A172 (cell line): ENCODE data around the gene MEGF11. TPM values are rescaled to one million over a fixed set of nuclear protein-coding genes. Genes with fewer than 3 reads are reported as not detected.

ENCODE experiments used
- DNase-seq: peaks from one replicate; pipeline ENCODE4 v3.0.0-alpha.2; 2015; ENCODE audit warnings: low spot score
- total RNA-seq: library from RNA; depleted of rRNA; stranded (reverse); fragments of >200 nt; shearing (Covaris generic); gene quantifications from 2 replicates; pipeline ENCODE4 v1.2.3, GENCODE V29; 2014

Gene MEGF11
- total RNA-seq, 1 experiment from 2014 or later: 0.57 TPM

- DNase-seq: no peak
These were observed 309.1 kb downstream of the MEGF11 start for GRCh38 chr15:65944404-65944803.

GRCh38 chr15:65942436-65942835 is 311.1 kb downstream of the MEGF11 start:
- peak; percentile 33 for DNase-seq

- peak; percentile 52 for DNase-seq
These were observed 313.0 kb downstream of the MEGF11 start for GRCh38 chr15:65940618-65940909.

- peak; percentile 89 for DNase-seq
These were observed 313.5 kb downstream of the MEGF11 start for GRCh38 chr15:65939901-65940617.

- DNase-seq: no peak
These were observed 314.9 kb downstream of the MEGF11 start for GRCh38 chr15:65938604-65939003.

- DNase-seq: peak; percentile 40
These were observed 316.1 kb downstream of the MEGF11 start for GRCh38 chr15:65937476-65937875.

- no peak for DNase-seq
These were observed 316.5 kb downstream of the MEGF11 start for GRCh38 chr15:65937054-65937453.

- DNase-seq: no peak
These were observed 317.3 kb downstream of the MEGF11 start for GRCh38 chr15:65936282-65936681.

- DNase-seq: no peak
These were observed 318.2 kb downstream of the MEGF11 start for GRCh38 chr15:65935391-65935790.

- DNase-seq: no peak
These were observed 322.3 kb downstream of the MEGF11 start for GRCh38 chr15:65931221-65931620.

GRCh38 chr15:65930134-65930533 is 323.4 kb downstream of the MEGF11 start:
- no peak for DNase-seq

GRCh38 chr15:65929573-65929972 is 324.0 kb downstream of the MEGF11 start:
- DNase-seq: no peak

GRCh38 chr15:65927545-65927944 is 326.0 kb downstream of the MEGF11 start:
- DNase-seq: no peak

- DNase-seq: no peak
These were observed 326.7 kb downstream of the MEGF11 start for GRCh38 chr15:65926899-65927298.

GRCh38 chr15:65926459-65926858 is 327.1 kb downstream of the MEGF11 start:
- no peak for DNase-seq

GRCh38 chr15:65925338-65925737 is 328.2 kb downstream of the MEGF11 start:
- DNase-seq: no peak

- no peak for DNase-seq
These were observed 329.5 kb downstream of the MEGF11 start for GRCh38 chr15:65924004-65924403.

GRCh38 chr15:65923264-65923663 is 330.3 kb downstream of the MEGF11 start:
- DNase-seq: no peak

GRCh38 chr15:65922621-65923020 is 330.9 kb downstream of the MEGF11 start:
- DNase-seq: no peak

GRCh38 chr15:65921780-65922179 is 331.8 kb downstream of the MEGF11 start:
- DNase-seq: no peak

- no peak for DNase-seq
These were observed 332.7 kb downstream of the MEGF11 start for GRCh38 chr15:65920825-65921309.

GRCh38 chr15:65920121-65920520 is 333.4 kb downstream of the MEGF11 start:
- DNase-seq: no peak

GRCh38 chr15:65919353-65919752 is 334.2 kb downstream of the MEGF11 start:
- DNase-seq: no peak

- DNase-seq: no peak
These were observed 334.6 kb downstream of the MEGF11 start for GRCh38 chr15:65918945-65919344.
